H9 (cell line): ENCODE data around the gene TSEN34. TPM values are rescaled to one million over a fixed set of nuclear protein-coding genes. Genes with fewer than 3 reads are reported as not detected.

Experiments
- DNase-seq: peaks from one replicate; pipeline ENCODE4 v3.0.0-alpha.2; 2017
- H2AFZ ChIP-seq: one replicate; pipeline ENCODE4 v1.6.1; 2013; ENCODE audit warnings: mild to moderate bottlenecking, low read length, control low read depth, moderate library complexity
- H2AK5ac ChIP-seq: 2 replicates; pipeline ENCODE4 v1.6.1; 2013; ENCODE audit warnings: low read length, control low read depth, mixed read lengths; ENCODE audit not compliant: insufficient read length
- H2BK120ac ChIP-seq: one replicate; pipeline ENCODE4 v1.6.1; 2013; ENCODE audit warnings: low read depth, mild to moderate bottlenecking, low read length, control low read depth, inconsistent platforms; ENCODE audit not compliant: poor library complexity, severe bottlenecking
- H2BK12ac ChIP-seq: 2 replicates; pipeline ENCODE4 v1.6.1; 2013; ENCODE audit warnings: low read length, control low read depth, mixed read lengths, low read depth; ENCODE audit not compliant: insufficient read length
- H2BK15ac ChIP-seq: 2 replicates; pipeline ENCODE4 v1.6.1; 2013; ENCODE audit warnings: low read depth, low read length, control low read depth
- H2BK20ac ChIP-seq: one replicate; pipeline ENCODE4 v1.6.1; 2013; ENCODE audit warnings: low read depth, mild to moderate bottlenecking, low read length, control low read depth, inconsistent platforms; ENCODE audit not compliant: poor library complexity, severe bottlenecking
- H2BK5ac ChIP-seq: 2 replicates; pipeline ENCODE4 v1.6.1; 2013; ENCODE audit warnings: low read length, control low read depth, mixed read lengths; ENCODE audit not compliant: insufficient read length
- H3K14ac ChIP-seq: 2 replicates; pipeline ENCODE4 v1.6.1; 2013; ENCODE audit warnings: low read length, control low read depth; ENCODE audit not compliant: insufficient read depth
- H3K18ac ChIP-seq: 2 replicates; pipeline ENCODE4 v1.6.1; 2013; ENCODE audit warnings: low read depth, mild to moderate bottlenecking, mixed read lengths, low read length, control low read depth; ENCODE audit not compliant: insufficient read length
- H3K23ac ChIP-seq: 2 replicates; pipeline ENCODE4 v1.6.1; 2013; ENCODE audit warnings: low read length, control low read depth, mixed read lengths, low read depth; ENCODE audit not compliant: insufficient read length
- H3K23me2 ChIP-seq: 2 replicates; pipeline ENCODE4 v1.6.1; 2013; ENCODE audit warnings: low read depth, mild to moderate bottlenecking, mixed read lengths, low read length, control low read depth; ENCODE audit not compliant: insufficient read length, poor library complexity, severe bottlenecking
- H3K27ac ChIP-seq: 2 replicates; pipeline ENCODE4 v1.5.1; 2013; ENCODE audit warnings: low read length, control low read depth, mixed read lengths, low read depth; ENCODE audit not compliant: insufficient read length
- H3K27me3 ChIP-seq: 2 replicates; pipeline ENCODE4 v1.6.1; 2013; ENCODE audit warnings: low read length, control low read depth, inconsistent platforms; ENCODE audit not compliant: insufficient read depth
- H3K4ac ChIP-seq: 2 replicates; pipeline ENCODE4 v1.6.1; 2013; ENCODE audit warnings: low read depth, mild to moderate bottlenecking, control low read depth, inconsistent platforms, low read length, moderate library complexity
- H3K4me1 ChIP-seq: 2 replicates; pipeline ENCODE4 v1.6.1; 2013; ENCODE audit warnings: low read length, control low read depth, inconsistent platforms; ENCODE audit not compliant: insufficient read depth
- H3K4me2 ChIP-seq: 2 replicates; pipeline ENCODE4 v1.6.1; 2013; ENCODE audit warnings: low read length, control low read depth, mixed read lengths; ENCODE audit not compliant: insufficient read length, insufficient read depth
- H3K56ac ChIP-seq: 2 replicates; pipeline ENCODE4 v1.6.1; 2013; ENCODE audit warnings: low read depth, mild to moderate bottlenecking, mixed read lengths, low read length, control low read depth; ENCODE audit not compliant: insufficient read length
- H3K79me1 ChIP-seq: 2 replicates; pipeline ENCODE4 v1.6.1; 2013; ENCODE audit warnings: low read depth, mild to moderate bottlenecking, moderate library complexity, low read length, control low read depth, inconsistent platforms; ENCODE audit not compliant: insufficient read depth, poor library complexity, severe bottlenecking
- H3K79me2 ChIP-seq: 2 replicates; pipeline ENCODE4 v1.6.1; 2013; ENCODE audit warnings: low read length, control low read depth, inconsistent platforms; ENCODE audit not compliant: insufficient read depth
- H3K9ac ChIP-seq: 2 replicates; pipeline ENCODE4 v1.6.1; 2013; ENCODE audit warnings: low read length, control low read depth, mixed read lengths; ENCODE audit not compliant: insufficient read length; ENCODE audit errors: extremely low read depth
- H3K9me3 ChIP-seq: one replicate; pipeline ENCODE4 v1.6.1; 2013; ENCODE audit warnings: low read depth, low read length, inconsistent platforms; ENCODE audit not compliant: control insufficient read depth
- H3T11ph ChIP-seq: one replicate; pipeline ENCODE4 v1.6.1; 2013; ENCODE audit warnings: mild to moderate bottlenecking, low read length, control low read depth, inconsistent platforms
- H4K20me1 ChIP-seq: one replicate; pipeline ENCODE4 v1.6.1; 2013; ENCODE audit not compliant: control insufficient read depth, insufficient read length, insufficient read depth
- H4K5ac ChIP-seq: 2 replicates; pipeline ENCODE4 v1.6.1; 2013; ENCODE audit warnings: low read depth, mild to moderate bottlenecking, mixed read lengths, low read length, control low read depth; ENCODE audit not compliant: insufficient read length
- H4K8ac ChIP-seq: replicated peaks from 2 replicates; pipeline ENCODE4 v1.6.1; 2013; ENCODE audit warnings: low read length, control low read depth, mixed read lengths, low read depth; ENCODE audit not compliant: insufficient read length
- H4K91ac ChIP-seq: 2 replicates; pipeline ENCODE4 v1.6.1; 2013; ENCODE audit warnings: low read depth, mild to moderate bottlenecking, moderate library complexity, mixed read lengths, low read length, control low read depth; ENCODE audit not compliant: insufficient read length
- H3K27ac Mint-ChIP-seq, 3 experiments: 2 replicates in 2 of 3; 3 replicates in 1 of 3; pipeline ENCODE4 v1.8.0; 2020 to 2021; ENCODE audit warnings: mixed read lengths in 3 of 3, mild to moderate bottlenecking in 1 of 3, moderate library complexity in 1 of 3
- H3K27me3 Mint-ChIP-seq: 2 replicates; pipeline ENCODE4 v1.8.0; 2021; ENCODE audit warnings: low read depth, mild to moderate bottlenecking, moderate library complexity, mixed read lengths
- H3K36me3 Mint-ChIP-seq, 3 experiments: 2 replicates in 2 of 3; 3 replicates in 1 of 3; pipeline ENCODE4 v1.8.0; 2020 to 2021; ENCODE audit warnings: low read depth in 3 of 3, mixed read lengths in 3 of 3; ENCODE audit not compliant: insufficient read depth in 1 of 3
- H3K4me1 Mint-ChIP-seq, 2 experiments: 2 replicates each; pipeline ENCODE4 v1.8.0; 2020; ENCODE audit warnings: mixed read lengths in 2 of 2
- H3K4me3 Mint-ChIP-seq, 2 experiments: 2 replicates in 1 of 2; 3 replicates in 1 of 2; pipeline ENCODE4 v1.8.0; 2020 to 2021; ENCODE audit warnings: mild to moderate bottlenecking in 2 of 2, mixed read lengths in 2 of 2, moderate library complexity in 1 of 2
- H3K9me3 Mint-ChIP-seq, 2 experiments: 2 replicates in 1 of 2; 3 replicates in 1 of 2; pipeline ENCODE4 v1.8.0; 2020; ENCODE audit warnings: mild to moderate bottlenecking in 2 of 2, mixed read lengths in 2 of 2, moderate library complexity in 1 of 2
- WGBS: extraction: QIAGEN DNeasy Blood & Tissue Kit; methylation state at CpG from one replicate; pipeline ENCODE4 v1.1.7; 2013; ENCODE audit warnings: missing lambda C conversion rate, low lambda C conversion rate, mixed read lengths; ENCODE audit not compliant: insufficient read length; ENCODE audit errors: extremely low coverage; 5-methylcytosine and 5-hydroxymethylcytosine counted together
- total RNA-seq: library from RNA; stranded (reverse); gene quantifications from 2 replicates; pipeline ENCODE4 v1.2.1, GENCODE V29; 2021
- TF ChIP-seq, protein P1 (sequence below): fragments of 200-600 bp; sonication (generic); conservative IDR thresholded peaks from 3 replicates; pipeline ENCODE4 v1.8.0; 2021; ENCODE audit warnings: antibody characterized with exemption, mild to moderate bottlenecking

TSEN34 gene
- total RNA-seq, 1 experiment from 2014 or later = 28.3 TPM

DNA sequence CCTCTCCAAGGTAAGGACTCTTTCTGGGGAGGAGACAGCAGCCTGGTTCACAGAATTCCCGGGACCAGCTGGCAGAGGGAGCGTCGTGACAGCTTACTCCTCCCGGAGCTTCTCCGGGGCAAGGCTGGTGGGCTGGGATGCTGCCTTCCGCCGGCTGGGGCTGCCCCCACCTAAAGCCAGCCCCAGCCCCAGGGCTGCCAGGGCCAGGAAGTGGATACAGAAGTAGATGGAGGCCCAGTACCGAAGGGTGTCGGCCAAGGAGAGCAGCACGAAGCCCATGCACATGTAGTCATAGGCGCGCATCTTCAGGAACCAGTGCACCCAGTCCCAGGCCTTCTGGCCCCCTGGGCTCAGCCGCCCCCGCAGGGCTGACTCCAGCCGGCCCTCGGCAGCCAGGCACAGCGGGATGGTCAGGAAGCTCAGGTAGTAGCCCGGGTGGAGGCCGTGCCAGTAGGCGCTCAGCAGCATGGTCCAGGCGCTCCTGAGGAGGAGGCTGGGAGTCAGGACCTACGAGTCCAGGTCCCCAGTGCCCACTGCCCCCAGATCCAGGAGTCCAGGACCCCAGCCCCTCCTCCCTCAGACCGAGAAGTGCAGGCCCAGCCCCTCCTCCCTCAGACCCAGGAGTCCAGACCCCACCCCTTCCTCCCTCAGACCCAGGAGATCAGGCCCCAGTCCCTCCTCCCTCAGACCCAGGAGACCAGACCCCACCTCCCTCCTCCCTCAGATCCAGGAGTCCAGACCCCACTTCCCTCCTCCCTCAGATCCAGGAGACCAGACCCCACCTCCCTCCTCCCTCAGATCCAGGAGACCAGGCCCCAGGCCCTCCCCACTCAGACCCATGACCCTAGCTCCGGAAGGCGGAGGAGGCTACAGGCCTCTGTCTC, 16.9 kb upstream of the TSEN34 start:
- Histone ChIP-seq H3K23ac (no peak overlapping the region), H4K5ac (no peak overlapping the region), H3K27me3 (no peaks in the 10 kb centered on the region), H3T11ph (no peak overlapping the region), H4K20me1 (no peaks in the 10 kb centered on the region), H3K79me1 (no peaks in the 10 kb centered on the region), H3K4me2 (no peak overlapping the region), H3K14ac (no peak overlapping the region; the same call in 1 of the 2 replicates), H3K27ac (no peak overlapping the region), H3K4ac (no peak overlapping the region), H4K8ac (no peak overlapping the region), H2BK12ac (no peak overlapping the region), H4K91ac (no peak overlapping the region), H3K4me1 (no peaks in the 10 kb centered on the region), H3K9me3 (no peaks in the 10 kb centered on the region), H3K18ac (no peak overlapping the region), H2BK20ac (no peak overlapping the region), H2BK15ac (no peak overlapping the region), H2AFZ (no peak overlapping the region), H3K56ac (no peak overlapping the region), H3K23me2 (peaks cover 4% of the 10 kb centered on the region), H3K79me2 (no peaks in the 10 kb centered on the region), H2BK5ac (no peak overlapping the region), H2BK120ac (no peak overlapping the region), H2AK5ac (no peak overlapping the region), H3K9ac (no peak overlapping the region)
- Mint-ChIP-seq H3K27ac (0 out of 7 replicates have a peak overlapping the region, but pooled peaks of 1 of the 3 experiments have one; percentile 47), H3K27me3 (no peaks in the 10 kb centered on the region; the same call in 1 of the 2 replicates), H3K36me3 (peaks cover 12 to 20% (median 15%) of the 10 kb centered on the region in 3 experiments; a peak in 6 of 7 replicates), H3K9me3 (no peaks in the 10 kb centered on the region; a peak in 1 of 5 replicates), H3K4me3 (no peak overlapping the region), H3K4me1 (peaks cover 11 to 29% of the 10 kb centered on the region in 2 experiments)
- TF ChIP-seq, protein P1, sequence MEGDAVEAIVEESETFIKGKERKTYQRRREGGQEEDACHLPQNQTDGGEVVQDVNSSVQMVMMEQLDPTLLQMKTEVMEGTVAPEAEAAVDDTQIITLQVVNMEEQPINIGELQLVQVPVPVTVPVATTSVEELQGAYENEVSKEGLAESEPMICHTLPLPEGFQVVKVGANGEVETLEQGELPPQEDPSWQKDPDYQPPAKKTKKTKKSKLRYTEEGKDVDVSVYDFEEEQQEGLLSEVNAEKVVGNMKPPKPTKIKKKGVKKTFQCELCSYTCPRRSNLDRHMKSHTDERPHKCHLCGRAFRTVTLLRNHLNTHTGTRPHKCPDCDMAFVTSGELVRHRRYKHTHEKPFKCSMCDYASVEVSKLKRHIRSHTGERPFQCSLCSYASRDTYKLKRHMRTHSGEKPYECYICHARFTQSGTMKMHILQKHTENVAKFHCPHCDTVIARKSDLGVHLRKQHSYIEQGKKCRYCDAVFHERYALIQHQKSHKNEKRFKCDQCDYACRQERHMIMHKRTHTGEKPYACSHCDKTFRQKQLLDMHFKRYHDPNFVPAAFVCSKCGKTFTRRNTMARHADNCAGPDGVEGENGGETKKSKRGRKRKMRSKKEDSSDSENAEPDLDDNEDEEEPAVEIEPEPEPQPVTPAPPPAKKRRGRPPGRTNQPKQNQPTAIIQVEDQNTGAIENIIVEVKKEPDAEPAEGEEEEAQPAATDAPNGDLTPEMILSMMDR = no peak
- WGBS = no CpG with 5 or more reads among the region's 25 CpGs
- peak; percentile 43 for DNase-seq
